NB4 (cell line): ENCODE results near the gene SELENOW.

Source experiments
- CTCF ChIP-seq: IDR thresholded peaks from one replicate; pipeline ENCODE4 v1.5.1; 2012; ENCODE audit warnings: low read depth, low read length
- MYC ChIP-seq: IDR thresholded peaks from 2 replicates; pipeline ENCODE4 v1.6.1; 2011; ENCODE audit warnings: low read depth, low read length
- POLR2A ChIP-seq: IDR thresholded peaks from 2 replicates; pipeline ENCODE4 v1.6.1; 2011; ENCODE audit warnings: mild to moderate bottlenecking; ENCODE audit not compliant: insufficient read length; ENCODE audit errors: extremely low read depth
- TF ChIP-seq, protein P1 (sequence below): IDR thresholded peaks from 2 replicates; pipeline ENCODE4 v1.6.1; 2011; ENCODE audit warnings: low read depth, low read length

GRCh38 chr19:47756953-47757608, 21.4 kb upstream of the SELENOW start:
- no peak for TF ChIP-seq CTCF
- peak; percentile 15 for TF ChIP-seq POLR2A
- TF ChIP-seq, protein P1, sequence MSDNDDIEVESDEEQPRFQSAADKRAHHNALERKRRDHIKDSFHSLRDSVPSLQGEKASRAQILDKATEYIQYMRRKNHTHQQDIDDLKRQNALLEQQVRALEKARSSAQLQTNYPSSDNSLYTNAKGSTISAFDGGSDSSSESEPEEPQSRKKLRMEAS: no peak
- TF ChIP-seq MYC: no peak
